Ovary (tissue), 9 donors: ENCODE measurements around the gene UIMC1. TPM values are rescaled to one million over a fixed set of nuclear protein-coding genes. Genes with fewer than 3 reads are reported as not detected.

Source experiments
- DNase-seq, 5 donors: peaks; one replicate each; pipeline ENCODE4 v3.0.0-alpha.2; 2019 to 2020
- H3K27ac ChIP-seq, 2 donors: fragments of 200-600 bp; one replicate each; pipeline versions ENCODE4 v1.5.1 to v1.8.0; 2019 to 2022
- H3K27me3 ChIP-seq: fragments of 200-600 bp; one replicate; pipeline ENCODE4 v1.8.0; 2022
- H3K36me3 ChIP-seq: fragments of 200-600 bp; sonication (generic); one replicate; pipeline ENCODE4 v1.5.1; 2019
- H3K4me1 ChIP-seq: one replicate; pipeline ENCODE4 v1.8.1; 2013; ENCODE audit warnings: mild to moderate bottlenecking, moderate library complexity; ENCODE audit not compliant: insufficient read depth
- H3K4me3 ChIP-seq: fragments of 200-600 bp; sonication (generic); one replicate; pipeline ENCODE4 v1.5.1; 2017
- H3K9me3 ChIP-seq, 2 donors: fragments of 200-600 bp in 1 of 2; sonication (generic) in 1 of 2; one replicate each; pipeline versions ENCODE4 v1.5.1 to v1.8.1; 2013 to 2019; ENCODE audit warnings: mild to moderate bottlenecking in 1 of 2, moderate library complexity in 1 of 2
- EP300 ChIP-seq: sonication (generic); formaldehyde crosslinking; IDR thresholded peaks from one replicate; pipeline ENCODE4 v1.6.1; 2017; ENCODE audit warnings: antibody characterized with exemption
- POLR2A ChIP-seq: fragments of 450-650 bp; IDR thresholded peaks from one replicate; pipeline ENCODE4 v1.6.1; 2017; ENCODE audit warnings: antibody characterized with exemption, mild to moderate bottlenecking, moderate library complexity
- WGBS, 3 donors: extraction: QIAGEN DNeasy Blood & Tissue Kit in 1 of 3; methylation state at CpG; one replicate each; pipeline versions ENCODE4 v1.1.5 to v1.1.7; 2013 to 2017; 5-methylcytosine and 5-hydroxymethylcytosine counted together
- intact Hi-C, 4 donors: fragments of 100-400 bp; cut with DNase I; formaldehyde crosslinking; loops; one replicate each; pipeline versions ENCODE4 v1.11.0 to v1.15.1; 2022 to 2023
- polyA plus RNA-seq, 2 donors: library from polyadenylated mRNA; stranded (reverse); fragments of 200-250 nt in 1 of 2; fragments of 350-450 nt in 1 of 2; fragmentation: Illumina TruSeq in 1 of 2; extraction: RNeasy Lipid Tissue Mini Kit (QIAGEN cat#74804) in 1 of 2; gene quantifications; one replicate each; pipeline ENCODE4 v1.2.3, GENCODE V29; 2013 to 2014
- total RNA-seq, 7 donors: library from RNA; depleted of rRNA in 2 of 7; stranded (reverse); fragments of >200 nt in 2 of 7; fragmentation: NEBNext Ultra II Directional in 3 of 7; extraction: Animal tissue kit (Norgen Biotek cat#: 25700) in 3 of 7; gene quantifications; one replicate each; pipeline versions ENCODE4 v1.1.0 to v1.2.4, GENCODE V29; 2016 to 2023
- TF ChIP-seq, protein P1 (sequence below), 3 donors: fragments of 450-650 bp in 2 of 3; fragments of 200-600 bp in 1 of 3; IDR thresholded peaks; one replicate each; pipeline versions ENCODE4 v1.5.1 to v1.8.0; 2016 to 2022; ENCODE audit warnings: antibody characterized with exemption in 3 of 3, mild to moderate bottlenecking in 1 of 3
- donor health status: DM: no; HTN: no; CAD: no; lungs with moderate emphysema.
- donor health status: DM: no; HTN: no; CAD: no.
- donor health status: Bipolar disorder and iron deficiency.
- donor health status: DM: yes; HTN: yes; CAD: no.
- donor health status: DM: no; HTN: no; CAD: no.
- donor health status: DM: yes; HTN: yes; CAD: no.

UIMC1 gene
- total and polyA plus RNA-seq, 9 donors = 34.9 to 80.2 (median 49.5) TPM

DNA sequence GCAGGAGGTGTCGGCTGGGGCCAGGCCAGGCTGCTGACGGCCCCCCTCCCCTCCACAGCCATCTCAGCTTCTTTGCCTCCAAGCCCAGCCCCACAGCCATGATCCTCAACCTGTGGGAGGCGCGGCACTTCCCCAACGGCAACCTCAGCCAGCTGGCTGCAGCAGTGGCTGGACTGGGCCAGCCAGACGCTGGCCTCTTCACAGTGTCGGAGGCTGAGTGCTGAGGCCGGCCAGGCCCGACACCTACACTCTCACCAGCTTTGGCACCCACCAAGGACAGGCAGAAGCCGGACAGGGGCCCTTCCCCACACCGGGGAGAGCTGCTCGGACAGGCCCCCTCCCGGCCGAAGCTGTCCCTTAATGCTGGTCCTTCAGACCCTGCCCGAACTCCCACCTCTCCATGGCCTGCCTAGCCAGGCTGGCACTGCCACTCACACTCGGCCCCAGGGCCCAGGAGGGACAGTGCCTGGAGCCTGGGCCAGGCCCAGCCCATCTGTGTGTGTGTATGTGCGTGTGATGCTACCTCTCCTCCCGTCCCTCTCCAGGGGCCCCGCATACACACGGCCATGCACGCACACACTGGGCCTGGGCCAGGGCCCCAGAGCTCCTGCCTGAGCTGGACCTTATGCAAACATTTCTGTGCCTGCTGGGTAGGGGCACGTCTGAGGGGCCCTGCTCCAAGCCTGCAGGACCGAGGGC is 126.8 kb downstream of the UIMC1 start:
- intact Hi-C loops = no loop called here
- no peaks in the 10 kb centered on the region for H3K27me3 ChIP-seq
- no peak overlapping the region for H3K4me3 ChIP-seq
- no peaks in the 10 kb centered on the region for H3K9me3 ChIP-seq
- H3K36me3 ChIP-seq = no peaks in the 10 kb centered on the region
- H3K4me1 ChIP-seq = no peaks in the 10 kb centered on the region
- TF ChIP-seq EP300 = no peak
- TF ChIP-seq POLR2A = no peak
- TF ChIP-seq, protein P1, sequence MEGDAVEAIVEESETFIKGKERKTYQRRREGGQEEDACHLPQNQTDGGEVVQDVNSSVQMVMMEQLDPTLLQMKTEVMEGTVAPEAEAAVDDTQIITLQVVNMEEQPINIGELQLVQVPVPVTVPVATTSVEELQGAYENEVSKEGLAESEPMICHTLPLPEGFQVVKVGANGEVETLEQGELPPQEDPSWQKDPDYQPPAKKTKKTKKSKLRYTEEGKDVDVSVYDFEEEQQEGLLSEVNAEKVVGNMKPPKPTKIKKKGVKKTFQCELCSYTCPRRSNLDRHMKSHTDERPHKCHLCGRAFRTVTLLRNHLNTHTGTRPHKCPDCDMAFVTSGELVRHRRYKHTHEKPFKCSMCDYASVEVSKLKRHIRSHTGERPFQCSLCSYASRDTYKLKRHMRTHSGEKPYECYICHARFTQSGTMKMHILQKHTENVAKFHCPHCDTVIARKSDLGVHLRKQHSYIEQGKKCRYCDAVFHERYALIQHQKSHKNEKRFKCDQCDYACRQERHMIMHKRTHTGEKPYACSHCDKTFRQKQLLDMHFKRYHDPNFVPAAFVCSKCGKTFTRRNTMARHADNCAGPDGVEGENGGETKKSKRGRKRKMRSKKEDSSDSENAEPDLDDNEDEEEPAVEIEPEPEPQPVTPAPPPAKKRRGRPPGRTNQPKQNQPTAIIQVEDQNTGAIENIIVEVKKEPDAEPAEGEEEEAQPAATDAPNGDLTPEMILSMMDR (IDR thresholded peaks at IDR 0.05) = no peak
- no peak overlapping the region for H3K27ac ChIP-seq
- WGBS, 3 donors = 54 to 70% (median 58%) methylated on average over 23 of the region's 23 CpGs
- DNase-seq = no peak

DNA sequence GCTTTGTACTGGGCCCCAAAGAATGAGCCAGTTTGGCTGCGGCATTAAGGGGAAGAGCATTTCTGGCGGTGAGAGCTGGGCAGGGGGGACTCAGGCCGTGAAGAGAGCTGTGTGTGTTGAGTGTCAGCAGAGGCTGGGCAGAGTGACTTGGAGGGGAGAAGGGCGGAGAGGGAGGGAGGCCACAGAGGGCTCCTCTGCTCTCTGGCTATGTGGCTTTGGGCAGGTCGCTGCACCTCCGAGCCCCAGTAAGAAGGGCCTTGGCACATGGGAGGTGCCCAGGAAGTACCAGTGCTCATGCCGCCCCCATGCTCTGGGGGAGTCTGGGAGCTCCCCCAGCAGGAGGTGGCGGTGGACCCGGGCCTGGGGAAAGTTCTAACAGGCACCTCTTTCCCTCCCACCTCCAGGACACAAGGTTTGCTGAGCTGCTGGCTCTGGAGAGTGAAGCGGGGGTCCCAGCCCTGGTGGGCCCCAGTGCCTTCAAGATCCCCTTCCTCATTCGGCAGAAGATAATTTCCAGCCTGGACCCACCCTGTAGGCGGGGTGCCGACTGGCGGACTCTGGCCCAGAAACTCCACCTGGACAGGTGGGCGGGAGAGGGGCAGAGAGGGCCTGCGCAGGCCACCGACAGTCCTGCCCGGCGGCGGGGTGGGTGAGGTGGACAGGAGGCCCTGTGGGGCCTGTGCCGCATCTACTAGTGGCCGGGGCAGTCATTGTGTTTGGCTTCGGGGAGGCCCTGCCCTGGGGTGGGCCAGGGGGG is 127.5 kb downstream of the UIMC1 start:
- no peaks in the 10 kb centered on the region for H3K36me3 ChIP-seq
- no peak for DNase-seq
- WGBS, 3 donors = 74 to 84% (median 82%) methylated on average over 19 to 23 of the region's 23 CpGs
- H3K9me3 ChIP-seq = no peaks in the 10 kb centered on the region
- intact Hi-C loops = no loop called here
- no peak overlapping the region for H3K27ac ChIP-seq
- H3K4me3 ChIP-seq = no peak overlapping the region
- no peaks in the 10 kb centered on the region for H3K4me1 ChIP-seq
- TF ChIP-seq POLR2A (no peak), EP300 (no peak)
- TF ChIP-seq, protein P1 (IDR thresholded peaks at IDR 0.05) = no peak
- H3K27me3 ChIP-seq = no peaks in the 10 kb centered on the region

DNA sequence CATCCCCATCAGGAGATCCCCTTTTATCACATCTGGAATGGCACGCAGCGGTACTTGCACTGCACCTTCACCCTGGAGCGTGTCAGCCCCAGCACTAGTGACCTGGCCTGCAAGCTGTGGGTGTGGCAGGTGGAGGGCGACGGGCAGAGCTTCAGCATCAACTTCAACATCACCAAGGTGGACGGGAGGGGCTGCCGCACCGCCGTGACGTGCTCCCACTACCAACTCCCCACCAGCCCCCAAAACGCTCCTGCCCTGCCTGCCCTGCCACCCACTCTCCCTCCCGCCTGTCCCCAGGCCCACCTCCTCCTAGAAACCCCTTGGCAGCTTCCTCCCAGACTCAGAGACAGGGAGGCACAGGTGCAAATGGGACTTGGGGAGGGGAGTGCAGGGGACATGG is 128.1 kb downstream of the UIMC1 start:
- Histone ChIP-seq H3K36me3 (no peaks in the 10 kb centered on the region), H3K4me3 (no peak overlapping the region), H3K9me3 (no peaks in the 10 kb centered on the region), H3K4me1 (no peaks in the 10 kb centered on the region), H3K27ac (no peak overlapping the region), H3K27me3 (no peaks in the 10 kb centered on the region)
- 78 to 89% (median 83%) methylated on average over 12 of the region's 12 CpGs for WGBS, 3 donors
- DNase-seq = no peak
- TF ChIP-seq POLR2A (no peak), EP300 (no peak)
- TF ChIP-seq, protein P1 (IDR thresholded peaks at IDR 0.05) = no peak
- intact Hi-C loops = no loop called here

DNA sequence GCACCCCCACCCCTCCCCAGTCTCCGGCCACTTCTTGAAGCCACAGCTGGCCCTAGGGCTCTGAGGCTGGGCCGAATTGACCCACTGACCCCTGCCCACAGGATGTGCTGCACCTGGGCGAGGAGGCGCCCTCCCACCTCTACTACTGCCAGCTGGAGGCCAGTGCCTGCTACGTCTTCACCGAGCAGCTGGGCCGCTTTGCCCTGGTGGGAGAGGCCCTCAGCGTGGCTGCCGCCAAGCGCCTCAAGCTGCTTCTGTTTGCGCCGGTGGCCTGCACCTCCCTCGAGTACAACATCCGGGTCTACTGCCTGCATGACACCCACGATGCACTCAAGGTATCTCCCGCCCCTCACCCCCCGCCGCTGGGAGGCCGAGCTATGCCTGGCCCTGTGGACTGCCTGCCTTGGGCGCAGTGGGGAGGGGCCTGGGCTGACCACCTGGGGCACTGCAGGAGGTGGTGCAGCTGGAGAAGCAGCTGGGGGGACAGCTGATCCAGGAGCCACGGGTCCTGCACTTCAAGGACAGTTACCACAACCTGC is 128.7 kb downstream of the UIMC1 start:
- H3K27me3 ChIP-seq = no peaks in the 10 kb centered on the region
- no peak for DNase-seq
- no peaks in the 10 kb centered on the region for H3K9me3 ChIP-seq
- intact Hi-C loops = no loop called here
- WGBS, 3 donors = 31 to 60% (median 38%) methylated on average over 17 to 21 of the region's 21 CpGs
- H3K4me3 ChIP-seq = no peak overlapping the region
- H3K4me1 ChIP-seq = no peaks in the 10 kb centered on the region
- TF ChIP-seq, protein P1 (IDR thresholded peaks at IDR 0.05) = no peak
- no peak for TF ChIP-seq POLR2A
- no peak for TF ChIP-seq EP300
- H3K36me3 ChIP-seq = no peaks in the 10 kb centered on the region
- no peak overlapping the region for H3K27ac ChIP-seq
